Urinary bladder (tissue), 4 donors: ENCODE data around the gene FOXN3. TPM values are rescaled to one million over a fixed set of nuclear protein-coding genes. Genes with fewer than 3 reads are reported as not detected.
A peak's percentile ranks its signal among the peaks of the same experiment; 100 is the strongest.

Source experiments
- DNase-seq: peaks from one replicate; pipeline ENCODE4 v3.0.0-alpha.2; 2015; ENCODE audit errors: extremely low spot score
- H3K27ac ChIP-seq: one replicate; pipeline ENCODE4 v1.5.1; 2013; ENCODE audit warnings: low read depth, mild to moderate bottlenecking, moderate library complexity
- H3K36me3 ChIP-seq: one replicate; pipeline ENCODE4 v1.6.1; 2013; ENCODE audit warnings: mild to moderate bottlenecking, moderate library complexity; ENCODE audit not compliant: insufficient read depth
- H3K4me1 ChIP-seq: one replicate; pipeline ENCODE4 v1.6.1; 2013; ENCODE audit warnings: mild to moderate bottlenecking, moderate library complexity; ENCODE audit not compliant: insufficient read depth
- H3K4me3 ChIP-seq: one replicate; pipeline ENCODE4 v1.5.1; 2013; ENCODE audit warnings: low read depth, low read length
- WGBS: extraction: QIAGEN DNeasy Blood & Tissue Kit; methylation state at CpG from one replicate; pipeline ENCODE4 v1.1.7; 2013; 5-methylcytosine and 5-hydroxymethylcytosine counted together
- polyA plus RNA-seq: library from polyadenylated mRNA; stranded (reverse); fragments of 200-250 nt; gene quantifications from one replicate; pipeline ENCODE4 v1.2.3, GENCODE V29; 2013
- total RNA-seq: library from RNA; depleted of rRNA; stranded (reverse); fragments of >200 nt; gene quantifications from one replicate; pipeline ENCODE4 v1.2.3, GENCODE V29; 2014
- donor health status: healthy with polysubstance abuse.
- donor health status: healthy.

The FOXN3 gene
- total and polyA plus RNA-seq, 2 donors: 38.5 to 64.7 TPM

GRCh38 chr14:89231426-89232113 lies 185.5 kb downstream of the FOXN3 start:
- Histone ChIP-seq H3K27ac (no peak overlapping the region), H3K36me3 (no peaks in the 10 kb centered on the region), H3K4me3 (no peak overlapping the region), H3K4me1 (no peaks in the 10 kb centered on the region)
- DNase-seq: no peak
- 97% methylated on average over 15 of the region's 15 CpGs for WGBS

- Histone ChIP-seq H3K4me3 (no peak overlapping the region), H3K36me3 (no peaks in the 10 kb centered on the region), H3K4me1 (no peaks in the 10 kb centered on the region), H3K27ac (no peak overlapping the region)
- WGBS: 67% methylated on average over 10 of the region's 10 CpGs
- no peak for DNase-seq
Measured at GRCh38 chr14:89228921-89229639, 188.0 kb downstream of the FOXN3 start.

- no peak for DNase-seq
- Histone ChIP-seq H3K4me1 (no peaks in the 10 kb centered on the region), H3K27ac (no peak overlapping the region), H3K36me3 (no peaks in the 10 kb centered on the region), H3K4me3 (no peak overlapping the region)
- WGBS: 85% methylated on average over 8 of the region's 8 CpGs
Measured at GRCh38 chr14:89227496-89227836, 189.6 kb downstream of the FOXN3 start.

GRCh38 chr14:89226801-89227495 lies 190.1 kb downstream of the FOXN3 start:
- WGBS: 46% methylated on average over 8 of the region's 8 CpGs

GRCh38 chr14:89225607-89226006 lies 191.4 kb downstream of the FOXN3 start:
- Histone ChIP-seq H3K27ac (no peak overlapping the region), H3K4me3 (no peak overlapping the region), H3K36me3 (no peaks in the 10 kb centered on the region), H3K4me1 (no peaks in the 10 kb centered on the region)
- DNase-seq: no peak
- 79% methylated on average over 4 of the region's 4 CpGs for WGBS

More at GRCh38 chr14:89226801-89227495, 190.1 kb downstream of the FOXN3 start:
- H3K36me3 ChIP-seq: no peaks in the 10 kb centered on the region
- H3K4me1 ChIP-seq: no peaks in the 10 kb centered on the region
- no peak overlapping the region for H3K4me3 ChIP-seq
- DNase-seq: no peak
- H3K27ac ChIP-seq: no peak overlapping the region

GRCh38 chr14:89221109-89221810 lies 195.8 kb downstream of the FOXN3 start:
- peaks cover 2% of the 10 kb centered on the region for H3K4me1 ChIP-seq
- no peaks in the 10 kb centered on the region for H3K36me3 ChIP-seq
- DNase-seq: no peak
- WGBS: 30% methylated on average over 5 of the region's 5 CpGs
- H3K27ac ChIP-seq: no peak overlapping the region
- no peak overlapping the region for H3K4me3 ChIP-seq

GRCh38 chr14:89219051-89219450 lies 198.0 kb downstream of the FOXN3 start:
- DNase-seq: no peak
- Histone ChIP-seq H3K4me3 (no peak overlapping the region), H3K4me1 (peaks cover 2% of the 10 kb centered on the region), H3K36me3 (no peaks in the 10 kb centered on the region), H3K27ac (no peak overlapping the region)
- WGBS: 85% methylated on average over 6 of the region's 6 CpGs

- Histone ChIP-seq H3K4me1 (peaks cover 2% of the 10 kb centered on the region), H3K27ac (no peak overlapping the region), H3K36me3 (no peaks in the 10 kb centered on the region), H3K4me3 (no peak overlapping the region)
- no peak for DNase-seq
- 52% methylated on average over 4 of the region's 4 CpGs for WGBS
Measured at GRCh38 chr14:89217891-89218290, 199.1 kb downstream of the FOXN3 start.

- Histone ChIP-seq H3K4me3 (no peak overlapping the region), H3K4me1 (peaks cover 2% of the 10 kb centered on the region), H3K27ac (no peak overlapping the region), H3K36me3 (no peaks in the 10 kb centered on the region)
- WGBS: 47% methylated on average over 7 of the region's 7 CpGs
- DNase-seq: no peak
Measured at GRCh38 chr14:89215531-89215930, 201.5 kb downstream of the FOXN3 start.

- no peak overlapping the region for H3K4me3 ChIP-seq
- H3K36me3 ChIP-seq: no peaks in the 10 kb centered on the region
- peaks cover 2% of the 10 kb centered on the region for H3K4me1 ChIP-seq
- H3K27ac ChIP-seq: no peak overlapping the region
- DNase-seq: no peak
Measured at GRCh38 chr14:89215114-89215513, 201.9 kb downstream of the FOXN3 start.

- Histone ChIP-seq H3K36me3 (no peaks in the 10 kb centered on the region), H3K27ac (peak overlapping the region; percentile 71), H3K4me3 (no peak overlapping the region), H3K4me1 (peaks cover 2% of the 10 kb centered on the region)
- peak; percentile 79 for DNase-seq
- 48% methylated on average over 14 of the region's 14 CpGs for WGBS
Measured at GRCh38 chr14:89214221-89214965, 202.6 kb downstream of the FOXN3 start.

- Histone ChIP-seq H3K27ac (peak overlapping the region; percentile 55), H3K4me1 (peaks cover 2% of the 10 kb centered on the region), H3K36me3 (no peaks in the 10 kb centered on the region), H3K4me3 (no peak overlapping the region)
- no peak for DNase-seq
- WGBS: 71% methylated on average over 6 of the region's 6 CpGs
Measured at GRCh38 chr14:89212386-89213235, 204.4 kb downstream of the FOXN3 start.
